Activated CD4-positive, alpha-beta T cell treated with anti-CD3 and anti-CD28 coated beads, Interleukin-2, amount 50 U/mL, for 4 hours (primary cell): ENCODE measurements around the gene MRPL48.
A peak's percentile ranks its signal among the peaks of the same experiment; 100 is the strongest.
"Not testable (repeated sequence)": the region's sequence is repeated elsewhere in the genome, so short reads cannot be mapped to it uniquely, and the experiment has no call there.

ENCODE experiments used
- DNase-seq, 2 experiments: peaks; one replicate each; pipeline ENCODE4 v3.0.0-alpha.2; 2020

MRPL48 gene

GRCh38 chr11:73852049-73852448, 64.4 kb downstream of the MRPL48 start:
- DNase-seq, result no peak

DNA sequence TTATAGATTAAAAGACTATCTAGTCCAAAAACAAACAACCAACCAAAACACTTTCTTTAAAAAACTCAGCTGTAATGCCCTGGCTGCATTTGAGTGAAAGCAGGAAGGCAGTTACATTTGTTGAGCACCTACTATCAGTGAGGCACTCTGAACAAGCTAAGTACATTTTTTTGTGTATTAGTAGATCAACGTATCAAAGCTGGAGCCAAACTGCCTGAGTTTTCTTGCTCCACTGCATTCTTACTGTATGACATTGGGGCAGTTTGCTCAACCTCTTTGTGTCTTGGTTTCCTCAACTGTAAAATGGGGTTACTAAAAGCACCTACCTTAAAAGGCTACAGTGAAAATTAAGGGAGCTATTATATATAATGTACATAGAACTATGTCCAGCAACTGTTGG, 67.0 kb downstream of the MRPL48 start:
- no peak for DNase-seq

- DNase-seq, result no peak
Measured at GRCh38 chr11:73856031-73856567, 68.4 kb downstream of the MRPL48 start.

GRCh38 chr11:73859671-73860070, 72.0 kb downstream of the MRPL48 start:
- DNase-seq, result no peak

- DNase-seq, result no peak
Measured at GRCh38 chr11:73860202-73860601, 72.5 kb downstream of the MRPL48 start.

GRCh38 chr11:73862986-73863385, 75.3 kb downstream of the MRPL48 start:
- DNase-seq, result no peak

DNA sequence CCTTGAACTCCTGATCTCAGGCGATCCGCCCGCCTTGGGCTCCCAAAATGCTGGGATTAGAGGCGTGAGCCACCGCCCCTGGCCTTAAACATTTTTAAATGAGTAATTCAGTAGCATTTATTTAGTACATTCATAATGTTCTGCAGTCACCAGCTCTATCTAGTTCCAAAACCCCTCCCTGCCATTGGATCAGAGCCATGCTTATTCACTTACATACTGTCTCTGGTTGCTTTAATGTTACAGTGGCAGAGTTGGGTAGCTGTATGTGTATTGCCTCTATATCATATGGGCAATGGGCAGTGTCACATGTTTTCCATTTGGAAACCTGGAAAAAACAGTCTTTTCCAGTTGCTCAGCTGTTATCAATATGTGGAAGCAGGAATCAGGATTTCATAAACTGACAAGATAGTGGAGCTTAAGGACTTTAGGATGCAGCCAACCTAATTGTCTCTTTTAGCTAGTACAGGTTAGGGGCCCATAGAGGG, 78.5 kb downstream of the MRPL48 start:
- no peak for DNase-seq

- DNase-seq, result no peak
Measured at GRCh38 chr11:73866586-73866996, 78.9 kb downstream of the MRPL48 start.

- DNase-seq, result no peak
Measured at GRCh38 chr11:73869332-73869949, 81.8 kb downstream of the MRPL48 start.

DNA sequence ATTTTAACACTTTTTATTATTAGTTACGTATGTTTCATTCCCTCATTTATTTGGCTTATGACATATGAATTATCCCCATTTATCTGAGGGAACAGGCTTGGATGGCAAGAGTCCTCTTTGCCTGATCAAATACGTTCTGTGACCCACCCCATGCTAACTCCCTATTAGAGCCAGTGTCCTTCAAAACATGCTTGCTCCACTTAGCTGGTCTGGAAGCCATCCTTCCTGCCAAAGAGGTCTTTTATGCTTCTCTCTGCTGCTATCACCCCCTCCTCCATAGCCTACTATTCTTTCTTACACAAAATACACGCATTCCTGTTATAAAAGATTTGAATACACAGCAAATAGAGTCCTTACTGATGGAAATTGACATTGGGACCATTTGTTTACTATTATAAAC, 82.6 kb downstream of the MRPL48 start:
- no peak for DNase-seq

DNA sequence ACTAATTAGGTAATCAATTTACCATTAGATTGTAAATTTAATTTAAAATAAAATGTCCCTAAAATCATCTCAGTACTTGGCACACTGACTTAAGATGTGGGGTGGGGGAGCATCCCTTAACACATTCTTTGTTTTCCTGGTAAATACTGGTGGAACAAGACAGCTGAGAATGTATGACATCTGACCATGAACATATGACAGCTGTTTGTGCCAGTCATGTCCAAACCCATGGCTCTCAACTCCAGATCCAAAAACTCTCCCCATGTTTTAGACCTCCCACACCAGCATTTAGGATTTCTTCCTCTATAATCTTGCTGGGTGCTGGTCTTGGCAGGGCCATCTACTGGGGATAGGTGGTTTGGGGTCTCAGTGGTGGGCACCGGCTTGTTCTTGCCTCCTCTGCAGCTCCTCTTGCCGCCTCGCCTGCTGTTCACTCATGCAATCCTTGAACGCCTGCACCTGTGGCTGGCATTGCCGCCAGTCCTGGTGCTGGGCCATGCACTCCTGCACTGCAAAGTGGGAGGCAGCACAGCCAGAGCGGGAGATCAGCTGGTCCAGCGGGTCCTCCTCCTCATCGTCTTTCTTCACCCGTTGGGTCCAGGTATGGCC, 85.2 kb downstream of the MRPL48 start:
- DNase-seq, result no peak

GRCh38 chr11:73875380-73875779, 87.7 kb downstream of the MRPL48 start:
- DNase-seq, result no peak

DNA sequence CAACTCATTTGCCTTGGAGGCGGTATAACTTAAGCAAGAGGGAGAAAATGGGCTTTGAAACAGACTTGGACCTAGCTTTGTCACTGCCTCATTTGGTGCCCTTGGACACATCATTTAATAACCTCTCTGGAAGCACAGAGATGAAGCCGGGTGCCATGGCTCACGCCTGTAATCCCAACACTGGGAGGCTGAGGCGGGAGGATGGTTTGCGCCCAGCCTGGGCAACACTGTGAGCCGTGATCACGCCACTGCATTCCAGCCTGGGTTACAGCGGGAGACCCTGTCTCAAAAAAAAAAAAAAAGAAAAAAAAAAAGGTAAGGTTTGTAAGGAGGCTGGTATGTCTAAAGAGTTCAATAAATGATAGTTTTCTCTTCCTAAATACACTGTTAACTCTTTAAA, 88.2 kb downstream of the MRPL48 start:
- DNase-seq, result no peak

- peak; percentile 93 to 94 for DNase-seq
Measured at GRCh38 chr11:73876424-73877310, 89.0 kb downstream of the MRPL48 start, which contains the start of the genes COA4 and PAAF1. Gene COA4 (minus strand): TSS chr11:73876846. CDS start chr11:73873378, 3,468 bp downstream. Gene PAAF1 (plus strand): TSS chr11:73876999. CDS start chr11:73877022, 23 bp downstream.

DNA sequence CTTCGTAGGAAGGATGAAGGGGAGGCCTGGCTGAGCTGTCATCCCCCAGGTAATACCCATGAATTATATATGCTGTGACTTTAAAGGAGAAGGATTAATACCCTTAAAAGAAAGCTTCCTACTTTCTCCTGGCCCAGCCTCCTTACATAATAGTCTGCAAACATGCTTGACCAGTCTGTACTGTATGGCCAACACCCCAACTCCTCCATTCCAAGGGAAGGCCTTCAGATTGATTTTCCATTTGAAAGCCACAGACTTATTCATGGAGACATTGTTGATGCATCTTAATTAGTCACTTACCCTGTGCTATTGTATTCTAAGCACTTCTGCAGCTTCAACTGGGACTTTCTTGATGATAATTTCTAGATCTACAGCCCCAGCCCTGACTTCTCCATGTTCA, 91.1 kb downstream of the MRPL48 start:
- DNase-seq, result no peak

DNA sequence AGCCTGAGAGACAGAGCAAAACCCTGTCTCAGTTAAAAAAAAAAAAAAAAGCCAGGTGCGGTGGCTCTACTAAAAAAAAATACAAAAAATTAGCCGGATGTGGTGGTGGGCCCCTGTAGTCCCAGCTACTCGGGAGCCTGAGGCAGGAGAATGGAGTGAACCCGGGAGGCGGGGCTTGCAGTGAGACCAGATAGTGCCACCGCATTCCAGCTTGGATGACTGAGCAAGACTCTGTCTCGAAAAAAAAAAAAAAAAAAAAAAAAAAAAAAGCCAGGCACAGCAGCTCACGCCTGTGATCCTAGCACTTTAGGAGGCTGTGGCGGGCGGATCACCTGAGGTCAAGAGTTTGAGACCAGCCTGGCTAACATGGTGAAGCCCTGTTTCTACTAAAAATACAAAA, 92.8 kb downstream of the MRPL48 start:
- DNase-seq, result not testable (repeated sequence)

GRCh38 chr11:73883856-73884255, 96.2 kb downstream of the MRPL48 start:
- DNase-seq, result no peak

DNA sequence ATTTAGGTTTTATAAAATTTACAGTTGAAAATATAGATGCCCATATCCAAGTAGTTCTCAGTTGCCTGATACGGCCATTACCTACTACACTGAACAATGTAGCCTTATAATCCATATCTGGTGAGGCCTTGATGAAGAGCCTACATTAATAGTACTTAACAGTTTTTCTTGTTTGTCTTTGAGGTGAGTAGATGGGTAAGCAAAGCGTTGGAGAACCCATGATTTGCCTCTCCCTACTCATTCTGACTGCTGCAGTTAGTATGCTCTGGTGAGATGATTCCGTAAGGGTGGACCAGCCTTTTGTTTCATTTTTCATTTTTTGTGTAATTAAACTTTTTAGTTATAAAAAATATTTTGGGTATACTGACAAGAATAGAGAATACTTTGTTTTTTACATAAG, 100.6 kb downstream of the MRPL48 start:
- no peak for DNase-seq

GRCh38 chr11:73889019-73889418, 101.3 kb downstream of the MRPL48 start:
- no peak for DNase-seq

GRCh38 chr11:73889536-73889935, 101.9 kb downstream of the MRPL48 start:
- no peak for DNase-seq

DNA sequence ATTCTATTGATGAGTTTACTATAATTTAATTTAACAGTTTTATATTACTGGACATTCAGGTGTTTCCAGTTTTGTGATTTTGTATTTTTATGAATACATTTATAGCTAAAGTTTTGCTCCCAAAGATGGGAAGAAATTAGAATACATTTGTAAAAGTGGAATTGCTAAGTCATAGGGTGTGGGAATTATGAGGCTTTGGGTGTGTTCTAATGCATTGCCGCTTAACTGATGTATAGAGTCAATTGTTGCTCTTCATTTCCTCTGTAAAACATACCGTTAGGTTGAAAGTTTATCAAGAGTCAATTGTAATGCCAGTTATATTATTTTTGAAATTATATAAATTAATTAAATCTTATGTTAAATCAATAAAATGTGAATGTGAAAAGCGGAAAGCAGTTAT, 105.4 kb downstream of the MRPL48 start:
- DNase-seq, result no peak

DNA sequence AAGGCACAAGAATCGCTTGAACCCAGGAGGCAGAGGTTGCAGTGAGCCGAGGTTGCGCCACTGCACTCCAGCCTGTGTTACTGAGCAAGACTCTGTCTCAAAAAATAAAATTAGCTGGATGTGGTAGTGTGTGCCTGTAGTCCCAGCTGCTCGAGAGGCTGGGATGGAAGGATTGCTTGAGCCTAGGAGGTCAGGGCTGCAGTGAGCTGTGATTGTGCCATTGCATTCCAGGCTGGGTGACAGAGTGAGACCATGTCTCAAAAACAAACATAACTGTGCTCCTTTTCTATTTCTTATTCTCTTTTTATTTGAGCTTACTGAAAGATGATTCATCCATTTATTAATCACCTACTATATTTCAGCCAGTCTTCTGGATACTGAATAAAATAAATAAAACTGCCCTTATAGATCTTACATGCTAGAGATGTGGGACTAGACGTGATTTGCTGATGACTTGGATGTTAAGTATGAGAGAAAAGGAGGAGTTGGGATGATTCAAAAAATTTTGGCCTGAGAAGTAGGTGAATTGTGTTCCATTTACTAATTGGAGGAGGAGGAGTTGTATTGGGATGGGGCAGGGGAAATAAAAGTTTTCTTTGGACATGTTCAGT, 107.2 kb downstream of the MRPL48 start:
- DNase-seq, result no peak

DNA sequence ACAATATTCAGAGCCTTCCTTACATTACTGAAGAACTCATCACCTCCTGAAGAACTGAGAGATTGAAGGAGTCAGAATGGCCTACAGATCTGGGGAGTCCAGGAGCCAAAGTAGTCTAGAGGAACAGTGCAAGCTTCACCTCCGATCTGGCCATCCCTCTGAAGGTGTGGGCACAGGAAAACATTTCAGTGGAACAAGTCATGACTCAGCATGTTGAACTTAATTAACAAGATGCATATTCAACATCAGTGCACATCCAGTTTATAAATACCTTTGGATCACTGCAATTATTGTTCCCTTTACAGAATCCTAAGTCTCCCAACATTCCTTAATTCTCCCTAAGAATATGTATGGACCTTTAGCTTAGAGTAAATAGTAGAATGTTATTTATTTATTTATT, 114.6 kb downstream of the MRPL48 start:
- no peak for DNase-seq
